Neural cell (in vitro differentiated cells): ENCODE data around the gene KLHL35. TPM values are rescaled to one million over a fixed set of nuclear protein-coding genes. Genes with fewer than 3 reads are reported as not detected.

Experiments
- H2AFZ ChIP-seq: fragments of 200-600, 300-800 bp; sonication (generic), shearing (Covaris generic); 2 replicates; pipeline ENCODE4 v1.6.0; 2014; ENCODE audit warnings: low read depth, mild to moderate bottlenecking, antibody characterized with exemption, low read length, moderate library complexity
- H3F3A ChIP-seq: fragments of 200-600 bp; shearing (Covaris generic); 2 replicates; pipeline ENCODE4 v1.6.1; 2016; ENCODE audit warnings: mild to moderate bottlenecking, moderate library complexity, mixed read lengths, antibody characterized with exemption, low read length; ENCODE audit not compliant: insufficient read depth, poor library complexity, severe bottlenecking
- H3K27ac ChIP-seq: fragments of 200-600, 300-800 bp; sonication (generic), shearing (Covaris generic); 2 replicates; pipeline ENCODE4 v1.5.1; 2014; ENCODE audit warnings: mild to moderate bottlenecking, low read length, moderate library complexity
- H3K27me3 ChIP-seq: fragments of 300-800, 200-600 bp; sonication (generic), shearing (Covaris generic); 2 replicates; pipeline ENCODE4 v1.6.0; 2014; ENCODE audit warnings: mild to moderate bottlenecking, low read depth, low read length, moderate library complexity; ENCODE audit not compliant: insufficient read depth
- H3K36me3 ChIP-seq: fragments of 300-800, 200-600 bp; sonication (generic), shearing (Covaris generic); 2 replicates; pipeline ENCODE4 v1.5.1; 2014; ENCODE audit warnings: mild to moderate bottlenecking, antibody characterized with exemption, low read length, moderate library complexity; ENCODE audit not compliant: insufficient read depth
- H3K4me2 ChIP-seq: fragments of 300-800, 200-600 bp; sonication (generic), shearing (Covaris generic); 2 replicates; pipeline ENCODE4 v1.6.0; 2014; ENCODE audit warnings: mild to moderate bottlenecking, low read length
- H3K4me3 ChIP-seq: fragments of 300-800, 200-600 bp; sonication (generic), shearing (Covaris generic); 2 replicates; pipeline ENCODE4 v1.5.1; 2014; ENCODE audit warnings: mild to moderate bottlenecking, low read length, moderate library complexity
- H3K79me2 ChIP-seq: fragments of 200-600 bp; shearing (Covaris generic); replicated peaks from 2 replicates; pipeline ENCODE4 v1.6.0; 2014; ENCODE audit warnings: mild to moderate bottlenecking, low read length, moderate library complexity; ENCODE audit not compliant: insufficient read depth
- H3K9ac ChIP-seq: fragments of 300-800, 200-600 bp; sonication (generic), shearing (Covaris generic); 2 replicates; pipeline ENCODE4 v1.6.1; 2016; ENCODE audit warnings: mild to moderate bottlenecking, low read length, mixed read lengths
- H3K9me2 ChIP-seq: fragments of 200-600 bp; shearing (Covaris generic); 2 replicates; pipeline ENCODE4 v1.6.1; 2016; ENCODE audit warnings: mild to moderate bottlenecking, low read length, mixed read lengths; ENCODE audit not compliant: insufficient read depth
- H3K9me3 ChIP-seq: fragments of 200-600, 300-800 bp; sonication (generic), shearing (Covaris generic); 2 replicates; pipeline ENCODE4 v1.6.1; 2016; ENCODE audit warnings: mild to moderate bottlenecking, mixed run types, low read length, moderate library complexity, mixed read lengths
- H4K20me1 ChIP-seq: fragments of 200-600 bp; shearing (Covaris generic); 2 replicates; pipeline ENCODE4 v1.6.1; 2016; ENCODE audit warnings: mild to moderate bottlenecking, mixed run types; ENCODE audit not compliant: insufficient read depth
- EP300 ChIP-seq: fragments of 450-650 bp; conservative IDR thresholded peaks from 2 replicates; pipeline ENCODE4 v1.6.1; 2014; ENCODE audit warnings: antibody characterized with exemption, mild to moderate bottlenecking, moderate library complexity; ENCODE audit not compliant: poor library complexity, severe bottlenecking
- EZH2 ChIP-seq: fragments of 200-600, 300-800 bp; shearing (Covaris generic), sonication (generic); IDR thresholded peaks from 2 replicates; pipeline ENCODE4 v1.6.1; 2014; ENCODE audit warnings: antibody characterized with exemption, low read length, borderline replicate concordance, mild to moderate bottlenecking; ENCODE audit not compliant: insufficient read depth, poor library complexity, severe bottlenecking
- MXI1 ChIP-seq: fragments of 450-650 bp; conservative IDR thresholded peaks from 2 replicates; pipeline ENCODE4 v1.6.1; 2014; ENCODE audit warnings: antibody characterized with exemption, mild to moderate bottlenecking; ENCODE audit not compliant: poor library complexity, severe bottlenecking
- POLR2AphosphoS5 ChIP-seq: IDR thresholded peaks from 2 replicates; pipeline ENCODE4 v1.6.1; 2012
- RAD21 ChIP-seq: fragments of 450-650 bp; conservative IDR thresholded peaks from 2 replicates; pipeline ENCODE4 v1.6.1; 2014; ENCODE audit warnings: antibody characterized with exemption, mild to moderate bottlenecking, moderate library complexity
- REST ChIP-seq: IDR thresholded peaks from 2 replicates; pipeline ENCODE4 v1.6.1; 2012; ENCODE audit warnings: borderline replicate concordance
- SMC3 ChIP-seq: fragments of 450-650 bp; conservative IDR thresholded peaks from 2 replicates; pipeline ENCODE4 v1.6.1; 2014; ENCODE audit warnings: antibody characterized with exemption, mild to moderate bottlenecking, moderate library complexity; ENCODE audit not compliant: poor library complexity
- TAF1 ChIP-seq: IDR thresholded peaks from 2 replicates; pipeline ENCODE4 v1.6.1; 2012; ENCODE audit warnings: low read depth
- polyA plus RNA-seq: library from polyadenylated mRNA; depleted of rRNA; stranded (reverse); fragments of >200 nt; gene quantifications from 2 replicates; pipeline ENCODE4 v1.2.3, GENCODE V29; 2014
- TF ChIP-seq, protein P1 (sequence below): fragments of 450-650 bp; IDR thresholded peaks from 2 replicates; pipeline ENCODE4 v1.5.1; 2014; ENCODE audit warnings: antibody characterized with exemption, mild to moderate bottlenecking, moderate library complexity; ENCODE audit not compliant: poor library complexity, severe bottlenecking

Gene KLHL35
- polyA plus RNA-seq, 1 donor from 2014 or later: 17.0 TPM

GRCh38 chr11:75435571-75435925, 2.5 kb upstream of the KLHL35 start:
- TF ChIP-seq RAD21 (no peak), MXI1 (no peak), EZH2 (no peak), EP300 (no peak), TAF1 (no peak), POLR2AphosphoS5 (no peak), REST (no peak), SMC3 (no peak)
- TF ChIP-seq, protein P1, sequence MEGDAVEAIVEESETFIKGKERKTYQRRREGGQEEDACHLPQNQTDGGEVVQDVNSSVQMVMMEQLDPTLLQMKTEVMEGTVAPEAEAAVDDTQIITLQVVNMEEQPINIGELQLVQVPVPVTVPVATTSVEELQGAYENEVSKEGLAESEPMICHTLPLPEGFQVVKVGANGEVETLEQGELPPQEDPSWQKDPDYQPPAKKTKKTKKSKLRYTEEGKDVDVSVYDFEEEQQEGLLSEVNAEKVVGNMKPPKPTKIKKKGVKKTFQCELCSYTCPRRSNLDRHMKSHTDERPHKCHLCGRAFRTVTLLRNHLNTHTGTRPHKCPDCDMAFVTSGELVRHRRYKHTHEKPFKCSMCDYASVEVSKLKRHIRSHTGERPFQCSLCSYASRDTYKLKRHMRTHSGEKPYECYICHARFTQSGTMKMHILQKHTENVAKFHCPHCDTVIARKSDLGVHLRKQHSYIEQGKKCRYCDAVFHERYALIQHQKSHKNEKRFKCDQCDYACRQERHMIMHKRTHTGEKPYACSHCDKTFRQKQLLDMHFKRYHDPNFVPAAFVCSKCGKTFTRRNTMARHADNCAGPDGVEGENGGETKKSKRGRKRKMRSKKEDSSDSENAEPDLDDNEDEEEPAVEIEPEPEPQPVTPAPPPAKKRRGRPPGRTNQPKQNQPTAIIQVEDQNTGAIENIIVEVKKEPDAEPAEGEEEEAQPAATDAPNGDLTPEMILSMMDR: no peak
- no peaks in the 10 kb centered on the region for H3K79me2 ChIP-seq
- no peaks in the 10 kb centered on the region for H3K9me2 ChIP-seq
- no peak overlapping the region for H2AFZ ChIP-seq
- H3K27ac ChIP-seq: no peak overlapping the region
- H3K27me3 ChIP-seq: peaks cover 18% of the 10 kb centered on the region
- no peak overlapping the region for H3K4me2 ChIP-seq
- no peaks in the 10 kb centered on the region for H3K9me3 ChIP-seq
- H3K9ac ChIP-seq: no peak overlapping the region
- H3F3A ChIP-seq: no peaks in the 10 kb centered on the region
- H3K36me3 ChIP-seq: peaks cover 6% of the 10 kb centered on the region
- no peak overlapping the region for H3K4me3 ChIP-seq
- no peaks in the 10 kb centered on the region for H4K20me1 ChIP-seq

DNA sequence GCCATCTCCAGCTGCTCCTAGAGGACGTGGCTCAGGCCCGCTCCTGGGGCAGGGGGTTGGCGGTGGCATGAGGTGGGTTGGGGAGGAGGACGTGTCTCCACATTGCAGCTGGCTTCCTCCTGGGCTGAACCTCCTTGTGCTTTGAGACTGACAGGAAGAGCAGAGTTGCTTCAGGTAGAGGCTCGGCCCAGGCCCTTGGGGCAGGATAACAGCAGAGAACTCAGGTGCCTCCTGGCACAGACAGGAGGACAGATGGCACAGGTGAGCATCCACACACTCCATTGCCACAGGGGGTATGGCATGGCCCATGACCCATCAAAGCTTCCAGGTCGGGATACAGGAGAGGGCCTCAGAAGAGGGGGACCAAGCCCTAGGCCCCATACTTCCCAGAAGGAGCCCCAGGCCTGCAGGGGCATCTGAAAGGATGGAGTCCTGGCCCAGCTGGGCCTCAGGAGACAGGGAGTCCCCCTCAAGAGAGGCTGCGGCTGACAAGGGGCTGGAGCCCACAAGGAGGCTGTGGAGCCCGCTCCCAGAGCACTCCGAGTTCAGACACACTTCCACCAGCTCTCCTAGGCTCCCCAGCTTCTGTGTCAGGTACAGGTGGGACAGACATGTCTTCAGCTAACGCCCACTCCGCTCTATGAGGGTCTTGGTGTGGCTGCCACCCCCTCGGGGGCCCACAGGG, 2.0 kb upstream of the KLHL35 start:
- no peak overlapping the region for H3K27ac ChIP-seq
- peaks cover 6% of the 10 kb centered on the region for H3K36me3 ChIP-seq
- TF ChIP-seq TAF1 (no peak), SMC3 (no peak), RAD21 (no peak), REST (no peak), POLR2AphosphoS5 (no peak), EP300 (no peak), EZH2 (no peak), MXI1 (no peak)
- TF ChIP-seq, protein P1: no peak
- H4K20me1 ChIP-seq: no peaks in the 10 kb centered on the region
- no peak overlapping the region for H3K4me2 ChIP-seq
- H2AFZ ChIP-seq: no peak overlapping the region
- H3K27me3 ChIP-seq: peaks cover 20% of the 10 kb centered on the region
- H3K9me2 ChIP-seq: no peaks in the 10 kb centered on the region
- no peak overlapping the region for H3K4me3 ChIP-seq
- H3K9me3 ChIP-seq: no peaks in the 10 kb centered on the region
- H3K9ac ChIP-seq: no peak overlapping the region
- no peaks in the 10 kb centered on the region for H3F3A ChIP-seq
- H3K79me2 ChIP-seq: no peaks in the 10 kb centered on the region
